Osteocyte (in vitro differentiated cells): ENCODE measurements around the gene VDAC2. TPM values are rescaled to one million over a fixed set of nuclear protein-coding genes. Genes with fewer than 3 reads are reported as not detected.

Experiments
- DNase-seq: peaks from one replicate; pipeline ENCODE4 v3.0.0; 2021; ENCODE audit warnings: mixed read lengths; ENCODE audit not compliant: unreplicated experiment; ENCODE audit errors: extremely low spot score
- H3K27ac Mint-ChIP-seq: one replicate; pipeline ENCODE4 v1.8.0; 2021; ENCODE audit warnings: mild to moderate bottlenecking, mixed read lengths; ENCODE audit not compliant: unreplicated experiment
- H3K27me3 Mint-ChIP-seq: one replicate; pipeline ENCODE4 v1.8.0; 2021; ENCODE audit warnings: mixed read lengths; ENCODE audit not compliant: unreplicated experiment
- H3K36me3 Mint-ChIP-seq: one replicate; pipeline ENCODE4 v1.8.0; 2021; ENCODE audit warnings: mixed read lengths; ENCODE audit not compliant: unreplicated experiment
- H3K4me1 Mint-ChIP-seq: one replicate; pipeline ENCODE4 v1.8.0; 2021; ENCODE audit warnings: mixed read lengths; ENCODE audit not compliant: unreplicated experiment
- H3K4me3 Mint-ChIP-seq: one replicate; pipeline ENCODE4 v1.8.0; 2021; ENCODE audit warnings: mild to moderate bottlenecking, moderate library complexity, mixed read lengths; ENCODE audit not compliant: unreplicated experiment
- H3K9me3 Mint-ChIP-seq: one replicate; pipeline ENCODE4 v1.8.0; 2021; ENCODE audit warnings: mixed read lengths; ENCODE audit not compliant: unreplicated experiment
- total RNA-seq: library from RNA; stranded (reverse); gene quantifications from 2 replicates; pipeline ENCODE4 v1.2.1, GENCODE V29; 2021
- TF ChIP-seq, protein P1 (sequence below): fragments of 200-600 bp; sonication (generic); IDR thresholded peaks from 2 replicates; pipeline ENCODE4 v1.5.0; 2021; ENCODE audit warnings: antibody characterized with exemption, mild to moderate bottlenecking, moderate library complexity

Gene VDAC2
- total RNA-seq, 1 donor from 2014 or later: 130 TPM

DNA sequence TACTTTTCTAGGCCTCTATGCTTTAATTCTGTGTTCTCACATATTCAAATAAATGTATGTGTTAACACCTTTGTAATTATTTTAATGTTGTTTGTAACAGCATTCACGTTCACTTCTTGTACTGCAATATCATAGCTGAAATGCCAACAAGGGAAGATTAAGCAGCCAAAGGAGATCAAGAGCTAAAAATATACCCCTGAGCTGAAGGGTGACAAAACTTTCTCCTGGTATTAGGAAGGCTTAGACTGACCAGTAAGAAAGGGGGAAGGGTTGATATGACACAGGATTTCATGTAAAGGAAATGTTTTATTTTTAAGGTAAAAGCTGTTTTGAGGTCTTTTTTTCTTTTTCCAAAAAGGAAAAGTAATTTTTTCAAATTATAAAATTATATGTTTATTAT, 40.4 kb upstream of the VDAC2 start:
- peaks cover 26% of the 10 kb centered on the region for H3K36me3 Mint-ChIP-seq
- no peak for DNase-seq
- no peaks in the 10 kb centered on the region for H3K27me3 Mint-ChIP-seq
- no peak overlapping the region for H3K27ac Mint-ChIP-seq
- H3K9me3 Mint-ChIP-seq: no peaks in the 10 kb centered on the region
- peaks cover 8% of the 10 kb centered on the region for H3K4me1 Mint-ChIP-seq
- TF ChIP-seq, protein P1, sequence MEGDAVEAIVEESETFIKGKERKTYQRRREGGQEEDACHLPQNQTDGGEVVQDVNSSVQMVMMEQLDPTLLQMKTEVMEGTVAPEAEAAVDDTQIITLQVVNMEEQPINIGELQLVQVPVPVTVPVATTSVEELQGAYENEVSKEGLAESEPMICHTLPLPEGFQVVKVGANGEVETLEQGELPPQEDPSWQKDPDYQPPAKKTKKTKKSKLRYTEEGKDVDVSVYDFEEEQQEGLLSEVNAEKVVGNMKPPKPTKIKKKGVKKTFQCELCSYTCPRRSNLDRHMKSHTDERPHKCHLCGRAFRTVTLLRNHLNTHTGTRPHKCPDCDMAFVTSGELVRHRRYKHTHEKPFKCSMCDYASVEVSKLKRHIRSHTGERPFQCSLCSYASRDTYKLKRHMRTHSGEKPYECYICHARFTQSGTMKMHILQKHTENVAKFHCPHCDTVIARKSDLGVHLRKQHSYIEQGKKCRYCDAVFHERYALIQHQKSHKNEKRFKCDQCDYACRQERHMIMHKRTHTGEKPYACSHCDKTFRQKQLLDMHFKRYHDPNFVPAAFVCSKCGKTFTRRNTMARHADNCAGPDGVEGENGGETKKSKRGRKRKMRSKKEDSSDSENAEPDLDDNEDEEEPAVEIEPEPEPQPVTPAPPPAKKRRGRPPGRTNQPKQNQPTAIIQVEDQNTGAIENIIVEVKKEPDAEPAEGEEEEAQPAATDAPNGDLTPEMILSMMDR: no peak
- no peak overlapping the region for H3K4me3 Mint-ChIP-seq

DNA sequence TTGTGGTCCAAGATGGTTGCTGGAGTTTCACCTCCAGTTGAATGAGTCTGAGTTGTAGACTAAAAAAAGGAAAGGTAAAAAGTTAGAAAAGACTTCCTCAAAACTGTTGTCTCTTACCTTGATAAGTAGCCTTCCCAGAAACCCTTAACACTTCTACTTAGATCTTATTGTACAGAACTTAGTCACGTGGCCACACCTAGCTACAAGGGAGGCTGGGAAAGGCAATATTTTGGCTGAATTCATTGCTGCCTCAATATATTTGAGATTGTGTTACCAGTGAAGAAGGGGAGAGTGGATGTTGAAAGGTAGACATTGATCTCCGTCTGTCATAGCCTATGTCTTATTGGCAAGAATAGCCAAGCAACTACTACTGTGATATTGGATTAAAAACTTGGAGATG, 35.5 kb upstream of the VDAC2 start:
- Mint-ChIP-seq H3K4me1 (peaks cover 3% of the 10 kb centered on the region), H3K27ac (no peak overlapping the region)

DNA sequence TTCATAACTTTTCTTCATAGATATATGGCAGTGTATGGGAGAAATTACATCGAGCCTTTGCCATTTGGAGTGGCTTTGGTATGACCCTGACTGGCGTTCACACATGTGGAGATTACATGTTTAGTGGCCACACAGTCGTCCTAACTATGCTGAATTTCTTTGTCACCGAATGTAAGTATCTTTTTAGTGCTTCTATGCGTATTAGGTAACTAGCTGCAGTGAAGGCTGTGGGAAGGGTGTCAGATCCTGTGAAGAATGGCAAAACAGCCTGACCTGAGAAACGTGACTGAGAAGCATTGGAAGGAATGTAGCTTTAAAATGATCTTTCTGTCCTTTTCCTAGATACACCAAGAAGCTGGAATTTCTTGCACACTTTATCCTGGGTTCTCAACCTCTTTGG, 34.5 kb upstream of the VDAC2 start:
- Mint-ChIP-seq H3K4me3 (no peak overlapping the region), H3K9me3 (no peaks in the 10 kb centered on the region), H3K36me3 (peaks cover 30% of the 10 kb centered on the region), H3K27me3 (no peaks in the 10 kb centered on the region), H3K4me1 (peaks cover 7% of the 10 kb centered on the region), H3K27ac (no peak overlapping the region)
- TF ChIP-seq, protein P1: no peak
- no peak for DNase-seq

More for the DNA sequence above, 35.5 kb upstream of the VDAC2 start:
- Mint-ChIP-seq H3K27me3 (no peaks in the 10 kb centered on the region), H3K4me3 (no peak overlapping the region), H3K9me3 (no peaks in the 10 kb centered on the region), H3K36me3 (peaks cover 30% of the 10 kb centered on the region)
- no peak for DNase-seq
- TF ChIP-seq, protein P1: no peak

- H3K27ac Mint-ChIP-seq: no peak overlapping the region
- no peak for DNase-seq
- no peak overlapping the region for H3K4me3 Mint-ChIP-seq
- H3K36me3 Mint-ChIP-seq: peaks cover 30% of the 10 kb centered on the region
- no peaks in the 10 kb centered on the region for H3K27me3 Mint-ChIP-seq
- peaks cover 7% of the 10 kb centered on the region for H3K4me1 Mint-ChIP-seq
- TF ChIP-seq, protein P1: no peak
- no peaks in the 10 kb centered on the region for H3K9me3 Mint-ChIP-seq
Measured at GRCh38 chr10:75176736-75177135, 33.9 kb upstream of the VDAC2 start.

DNA sequence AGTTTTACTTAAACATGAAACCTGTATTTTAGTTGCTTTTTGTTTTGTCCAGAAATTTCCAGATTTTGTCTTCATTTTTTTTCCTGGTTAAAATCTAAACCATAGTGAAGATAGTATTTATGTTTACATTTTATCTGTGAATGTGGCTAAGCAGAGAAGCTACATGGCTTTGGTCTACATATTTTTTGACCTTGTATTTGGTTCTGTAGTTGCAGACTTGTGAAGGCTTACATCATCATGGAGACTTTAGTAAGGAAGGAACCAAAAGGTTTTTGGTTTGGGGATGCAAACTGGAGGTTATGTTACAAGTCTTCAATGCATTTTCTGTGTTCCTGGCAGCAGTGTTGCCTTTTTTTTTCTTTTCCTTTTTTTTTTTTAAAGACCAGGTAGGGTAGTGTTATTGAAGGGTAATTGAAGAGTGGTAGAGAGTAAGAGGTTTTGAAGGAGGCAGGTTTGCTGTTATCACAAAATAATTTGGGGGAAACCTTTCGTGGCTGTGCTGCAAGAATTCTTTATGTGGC, 30.9 kb upstream of the VDAC2 start:
- H3K9me3 Mint-ChIP-seq: no peaks in the 10 kb centered on the region
- no peaks in the 10 kb centered on the region for H3K27me3 Mint-ChIP-seq
- no peak overlapping the region for H3K27ac Mint-ChIP-seq
- H3K4me1 Mint-ChIP-seq: peaks cover 7% of the 10 kb centered on the region
- DNase-seq: no peak
- TF ChIP-seq, protein P1: no peak
- H3K4me3 Mint-ChIP-seq: no peak overlapping the region
- H3K36me3 Mint-ChIP-seq: peaks cover 25% of the 10 kb centered on the region
